ENCODE measurements around the gene PPA1. TPM values are rescaled to one million over a fixed set of nuclear protein-coding genes. Genes with fewer than 3 reads are reported as not detected.

PPA1 gene
- total RNA-seq, 2 experiments from 2014 or later = 357 to 368 TPM

- Mint-ChIP-seq H3K4me1 (ENCODE audit: low read depth) (peaks cover 31% of the 10 kb centered on the region), H3K9me3 (no peaks in the 10 kb centered on the region), H3K27me3 (no peaks in the 10 kb centered on the region), H3K4me3 (no peak overlapping the region), H3K27ac (peak overlapping the region; percentile 47), H3K36me3 (ENCODE audit: low read depth) (peaks cover 34% of the 10 kb centered on the region)
- ChIA-PET CTCF (interaction anchor here (0.8 to 13.6 kb wide), 34 partner anchors 10 to 330 kb away, joined by 3 to 321 read pairs (median 5); partner anchors contain the start of genes EIF4EBP2, PPA1, SAR1A and TYSND1), POLR2A (interaction anchor here (1.3 to 2.8 kb wide), 2 partner anchors 11 to 143 kb away, joined by 8 to 15 read pairs; no protein-coding TSS in a partner anchor)
- intact Hi-C loops (cut with micrococcal nuclease) = loop anchor here (1.0 kb wide), 1 partner anchor 143 kb away; no protein-coding TSS in a partner anchor
- no peak for ATAC-seq
- TF ChIP-seq CTCF (IDR thresholded peaks at IDR 0.05) = no peak
- DNase-seq = no peak
Measured at GRCh38 chr10:70221030-70221429, 12.2 kb downstream of the PPA1 start.

- H3K4me1 Mint-ChIP-seq (ENCODE audit: low read depth) = no peaks in the 10 kb centered on the region
- CTCF ChIA-PET = no interaction called here
- H3K27ac Mint-ChIP-seq = no peak overlapping the region
- POLR2A ChIA-PET = no interaction called here
- H3K4me3 Mint-ChIP-seq = no peak overlapping the region
- ATAC-seq = no peak
- H3K36me3 Mint-ChIP-seq (ENCODE audit: low read depth) = peaks cover 35% of the 10 kb centered on the region
- no peak for DNase-seq
- no peaks in the 10 kb centered on the region for H3K9me3 Mint-ChIP-seq
- no peaks in the 10 kb centered on the region for H3K27me3 Mint-ChIP-seq
- intact Hi-C loops (cut with micrococcal nuclease) = no loop called here
- TF ChIP-seq CTCF (IDR thresholded peaks at IDR 0.05) = no peak
Measured at GRCh38 chr10:70212879-70213278, 20.4 kb downstream of the PPA1 start.

- TF ChIP-seq CTCF (IDR thresholded peaks at IDR 0.05) = no peak
- POLR2A ChIA-PET = no interaction called here
- H3K9me3 Mint-ChIP-seq = no peaks in the 10 kb centered on the region
- H3K4me1 Mint-ChIP-seq (ENCODE audit: low read depth) = no peaks in the 10 kb centered on the region
- CTCF ChIA-PET = interaction anchor here (1.0 kb wide), 1 partner anchor 66 kb away, joined by 4 read pairs; the partner anchor contains the start of gene TYSND1
- no peak overlapping the region for H3K4me3 Mint-ChIP-seq
- intact Hi-C loops (cut with micrococcal nuclease) = no loop called here
- peaks cover 37% of the 10 kb centered on the region for H3K36me3 Mint-ChIP-seq (ENCODE audit: low read depth)
- no peak for DNase-seq
- no peak for ATAC-seq
- H3K27me3 Mint-ChIP-seq = no peaks in the 10 kb centered on the region
- peak overlapping the region; percentile 38 for H3K27ac Mint-ChIP-seq
Measured at GRCh38 chr10:70212277-70212676, 21.0 kb downstream of the PPA1 start.

GRCh38 chr10:70206762-70207161 is 26.5 kb downstream of the PPA1 start:
- ATAC-seq = no peak
- intact Hi-C loops (cut with micrococcal nuclease) = no loop called here
- no peak overlapping the region for H3K27ac Mint-ChIP-seq

More at GRCh38 chr10:70206762-70207161, 26.5 kb downstream of the PPA1 start:
- POLR2A ChIA-PET = interaction anchor here (0.7 to 1.7 kb wide), 2 partner anchors 60 to 243 kb away, joined by 3 to 4 read pairs; partner anchors contain the start of gene TYSND1
- Mint-ChIP-seq H3K4me3 (no peak overlapping the region), H3K27me3 (no peaks in the 10 kb centered on the region), H3K36me3 (ENCODE audit: low read depth) (peaks cover 33% of the 10 kb centered on the region), H3K9me3 (no peaks in the 10 kb centered on the region), H3K4me1 (ENCODE audit: low read depth) (no peaks in the 10 kb centered on the region)
- no peak for TF ChIP-seq CTCF (IDR thresholded peaks at IDR 0.05)
- CTCF ChIA-PET = interaction anchor here (0.7 to 2.0 kb wide), 3 partner anchors 60 to 212 kb away, joined by 4 read pairs; no protein-coding TSS in a partner anchor
- DNase-seq = no peak

Data from activated CD8-positive, alpha-beta T cell treated with anti-CD3 and anti-CD28 coated beads for 36 hours (primary cell).